ENCODE measurements around the gene VLDLR. TPM values are rescaled to one million over a fixed set of nuclear protein-coding genes. Genes with fewer than 3 reads are reported as not detected.

Gene VLDLR
- total and polyA plus RNA-seq, 2 of the 13 experiments (the other 11 are each of a cell fraction or from before 2014, with no cell fraction given), result 3.4 to 10.5 TPM

DNA sequence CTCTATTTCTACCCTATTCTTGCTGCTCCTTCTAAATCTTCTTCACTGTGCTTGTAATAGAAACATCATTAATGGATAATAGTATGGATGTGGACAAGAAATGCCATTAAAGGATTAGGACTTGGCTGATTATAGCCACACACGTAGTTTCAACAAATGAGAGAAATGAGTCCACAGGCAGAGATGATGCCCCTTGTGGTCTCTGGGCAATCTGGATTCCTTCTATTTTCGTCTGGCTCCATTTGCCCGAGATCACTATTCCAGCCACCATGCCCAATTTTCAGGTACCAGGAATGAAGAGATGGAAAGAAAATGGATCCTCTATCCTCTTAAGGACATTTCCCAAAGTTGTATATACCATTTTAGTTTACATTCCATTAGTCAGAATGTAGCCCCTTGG is 13.2 kb downstream of the VLDLR start (continued):
- TF ChIP-seq, protein P1, sequence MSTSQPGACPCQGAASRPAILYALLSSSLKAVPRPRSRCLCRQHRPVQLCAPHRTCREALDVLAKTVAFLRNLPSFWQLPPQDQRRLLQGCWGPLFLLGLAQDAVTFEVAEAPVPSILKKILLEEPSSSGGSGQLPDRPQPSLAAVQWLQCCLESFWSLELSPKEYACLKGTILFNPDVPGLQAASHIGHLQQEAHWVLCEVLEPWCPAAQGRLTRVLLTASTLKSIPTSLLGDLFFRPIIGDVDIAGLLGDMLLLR (CRISPR knock-in tag; IDR thresholded peaks at IDR 0.05), result no peak
- TF ChIP-seq ZNF775 (CRISPR knock-in tag; IDR thresholded peaks at IDR 0.05; ENCODE audit: borderline replicate concordance), result no peak

DNA sequence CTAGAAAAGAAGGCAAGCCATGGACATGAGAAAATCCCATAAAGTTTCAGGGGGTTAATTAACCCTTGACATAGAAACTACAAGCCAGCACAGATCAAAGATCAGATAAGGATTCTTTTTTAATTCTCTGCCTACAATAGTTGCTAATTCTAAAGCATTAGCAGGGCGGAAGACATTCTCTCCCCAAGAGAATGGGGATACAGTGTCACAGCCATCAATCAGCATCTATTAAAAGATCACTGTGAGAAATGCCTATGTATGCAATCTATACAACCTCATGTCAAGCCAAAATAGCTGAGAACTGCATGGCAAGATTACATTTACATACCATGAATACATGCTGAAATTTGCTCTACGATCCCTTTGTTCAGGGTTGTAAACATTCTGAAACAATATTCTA is 14.3 kb downstream of the VLDLR start:
- WGBS (ENCODE audit: low lambda C conversion rate), result 91% methylated on average over 2 of the region's 2 CpGs
- Histone ChIP-seq H3K9me3 (ENCODE audit: low read length) (no peaks in the 10 kb centered on the region), H3K9ac (ENCODE audit: insufficient read depth, low read depth, low read length) (no peak overlapping the region), H3K27ac (ENCODE audit: extremely low read length, insufficient read depth, low read length) (no peak overlapping the region), H3K4me2 (ENCODE audit: low read depth, low read length) (no peak overlapping the region), H3K4me1 (ENCODE audit: insufficient read depth, low read length) (peaks cover 19% of the 10 kb centered on the region), H3K36me3 (replicated peaks in 1 of 2; ENCODE audit: control insufficient read depth in 1 of 2, insufficient read depth in 2 of 2, low read length in 2 of 2) (peaks cover 0 to 3% of the 10 kb centered on the region in 2 experiments; a peak in 1 of 5 replicates), H3K79me2 (ENCODE audit: insufficient read depth, low read length) (no peaks in the 10 kb centered on the region), H3K27me3 (ENCODE audit: control insufficient read depth in 1 of 2, insufficient read depth in 2 of 2, low read length in 2 of 2) (no peaks in the 10 kb centered on the region), H4K20me1 (ENCODE audit: insufficient read depth, low read length) (no peaks in the 10 kb centered on the region), H2AFZ (ENCODE audit: low read length) (no peak overlapping the region), H3K4me3 (replicated peaks in 1 of 3; ENCODE audit: insufficient read depth in 1 of 3, low read depth in 2 of 3, low read length in 3 of 3) (no peak overlapping the region)
- BruUV-seq (replicated peaks), result no TSS peak
- TF ChIP-seq ZNF83 (CRISPR knock-in tag; IDR thresholded peaks at IDR 0.05; ENCODE audit: borderline replicate concordance) (no peak), ZSCAN20 (CRISPR knock-in tag; IDR thresholded peaks at IDR 0.05; ENCODE audit: borderline replicate concordance) (no peak), FOXC1 (CRISPR knock-in tag; IDR thresholded peaks at IDR 0.05; ENCODE audit: borderline replicate concordance) (no peak), KDM5B (CRISPR knock-in tag; IDR thresholded peaks at IDR 0.05; ENCODE audit: borderline replicate concordance) (no peak), AHR (CRISPR knock-in tag; IDR thresholded peaks at IDR 0.05) (no peak), MAFF (IDR thresholded peaks at IDR 0.05; ENCODE audit: low read depth, low read length) (no peak), HOXA9 (CRISPR knock-in tag; IDR thresholded peaks at IDR 0.05; ENCODE audit: borderline replicate concordance) (no peak), FOXO1 (CRISPR knock-in tag; IDR thresholded peaks at IDR 0.05) (no peak), IKZF1 (IDR thresholded peaks at IDR 0.05) (no peak), ZNF768 (CRISPR knock-in tag; IDR thresholded peaks at IDR 0.05) (no peak)
- TF ChIP-seq, protein P2, sequence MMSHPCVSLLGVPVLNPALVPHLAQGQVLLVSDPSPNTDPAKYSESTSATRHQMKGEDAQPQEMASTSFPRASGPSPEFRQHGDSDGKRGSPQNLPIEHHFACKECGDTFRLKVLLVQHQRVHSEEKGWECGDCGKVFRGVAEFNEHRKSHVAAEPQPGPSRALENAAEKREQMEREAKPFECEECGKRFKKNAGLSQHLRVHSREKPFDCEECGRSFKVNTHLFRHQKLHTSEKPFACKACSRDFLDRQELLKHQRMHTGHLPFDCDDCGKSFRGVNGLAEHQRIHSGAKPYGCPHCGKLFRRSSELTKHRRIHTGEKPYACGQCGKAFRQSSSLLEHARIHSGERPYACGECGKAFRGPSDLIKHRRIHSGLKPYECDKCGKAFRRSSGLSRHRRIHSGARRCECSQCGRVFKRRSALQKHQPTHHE (CRISPR knock-in tag; IDR thresholded peaks at IDR 0.05; ENCODE audit: borderline replicate concordance), result no peak
- TF ChIP-seq, protein P3, sequence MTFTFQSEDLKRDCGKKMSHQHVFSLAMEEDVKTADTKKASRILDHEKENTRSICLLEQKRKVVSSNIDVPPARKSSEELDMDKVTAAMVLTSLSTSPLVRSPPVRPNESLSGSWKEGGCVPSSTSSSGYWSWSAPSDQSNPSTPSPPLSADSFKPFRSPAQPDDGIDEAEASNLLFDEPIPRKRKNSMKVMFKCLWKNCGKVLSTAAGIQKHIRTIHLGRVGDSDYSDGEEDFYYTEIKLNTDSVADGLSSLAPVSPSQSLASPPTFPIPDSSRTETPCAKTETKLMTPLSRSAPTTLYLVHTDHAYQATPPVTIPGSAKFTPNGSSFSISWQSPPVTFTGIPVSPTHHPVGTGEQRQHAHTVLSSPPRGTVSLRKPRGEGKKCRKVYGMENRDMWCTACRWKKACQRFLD (CRISPR knock-in tag; IDR thresholded peaks at IDR 0.05; ENCODE audit: borderline replicate concordance), result no peak
- TF ChIP-seq, protein P4, sequence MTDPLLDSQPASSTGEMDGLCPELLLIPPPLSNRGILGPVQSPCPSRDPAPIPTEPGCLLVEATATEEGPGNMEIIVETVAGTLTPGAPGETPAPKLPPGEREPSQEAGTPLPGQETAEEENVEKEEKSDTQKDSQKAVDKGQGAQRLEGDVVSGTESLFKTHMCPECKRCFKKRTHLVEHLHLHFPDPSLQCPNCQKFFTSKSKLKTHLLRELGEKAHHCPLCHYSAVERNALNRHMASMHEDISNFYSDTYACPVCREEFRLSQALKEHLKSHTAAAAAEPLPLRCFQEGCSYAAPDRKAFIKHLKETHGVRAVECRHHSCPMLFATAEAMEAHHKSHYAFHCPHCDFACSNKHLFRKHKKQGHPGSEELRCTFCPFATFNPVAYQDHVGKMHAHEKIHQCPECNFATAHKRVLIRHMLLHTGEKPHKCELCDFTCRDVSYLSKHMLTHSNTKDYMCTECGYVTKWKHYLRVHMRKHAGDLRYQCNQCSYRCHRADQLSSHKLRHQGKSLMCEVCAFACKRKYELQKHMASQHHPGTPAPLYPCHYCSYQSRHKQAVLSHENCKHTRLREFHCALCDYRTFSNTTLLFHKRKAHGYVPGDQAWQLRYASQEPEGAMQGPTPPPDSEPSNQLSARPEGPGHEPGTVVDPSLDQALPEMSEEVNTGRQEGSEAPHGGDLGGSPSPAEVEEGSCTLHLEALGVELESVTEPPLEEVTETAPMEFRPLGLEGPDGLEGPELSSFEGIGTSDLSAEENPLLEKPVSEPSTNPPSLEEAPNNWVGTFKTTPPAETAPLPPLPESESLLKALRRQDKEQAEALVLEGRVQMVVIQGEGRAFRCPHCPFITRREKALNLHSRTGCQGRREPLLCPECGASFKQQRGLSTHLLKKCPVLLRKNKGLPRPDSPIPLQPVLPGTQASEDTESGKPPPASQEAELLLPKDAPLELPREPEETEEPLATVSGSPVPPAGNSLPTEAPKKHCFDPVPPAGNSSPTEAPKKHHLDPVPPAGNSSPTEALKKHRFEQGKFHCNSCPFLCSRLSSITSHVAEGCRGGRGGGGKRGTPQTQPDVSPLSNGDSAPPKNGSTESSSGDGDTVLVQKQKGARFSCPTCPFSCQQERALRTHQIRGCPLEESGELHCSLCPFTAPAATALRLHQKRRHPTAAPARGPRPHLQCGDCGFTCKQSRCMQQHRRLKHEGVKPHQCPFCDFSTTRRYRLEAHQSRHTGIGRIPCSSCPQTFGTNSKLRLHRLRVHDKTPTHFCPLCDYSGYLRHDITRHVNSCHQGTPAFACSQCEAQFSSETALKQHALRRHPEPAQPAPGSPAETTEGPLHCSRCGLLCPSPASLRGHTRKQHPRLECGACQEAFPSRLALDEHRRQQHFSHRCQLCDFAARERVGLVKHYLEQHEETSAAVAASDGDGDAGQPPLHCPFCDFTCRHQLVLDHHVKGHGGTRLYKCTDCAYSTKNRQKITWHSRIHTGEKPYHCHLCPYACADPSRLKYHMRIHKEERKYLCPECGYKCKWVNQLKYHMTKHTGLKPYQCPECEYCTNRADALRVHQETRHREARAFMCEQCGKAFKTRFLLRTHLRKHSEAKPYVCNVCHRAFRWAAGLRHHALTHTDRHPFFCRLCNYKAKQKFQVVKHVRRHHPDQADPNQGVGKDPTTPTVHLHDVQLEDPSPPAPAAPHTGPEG (CRISPR knock-in tag; IDR thresholded peaks at IDR 0.05), result no peak
- CTCF ChIA-PET (ENCODE audit: low intra/inter-chr PET ratio, low total read pairs), result no interaction called here
- FAIRE-seq, result no peak
- intact Hi-C loops (cut with micrococcal nuclease; ENCODE audit: unreplicated experiment) (no loop called here), in situ Hi-C loops (cut with HindIII; ENCODE audit: extremely low pct_ligation_motif_present, low pct_unique_long_range_greater_than_20kb) (no loop called here)
- no peak for DNase-seq (ENCODE audit: low spot score)
- no peak for ATAC-seq
- POLR2A ChIA-PET, result no interaction called here
